Stimulated activated CD4-positive, alpha-beta T cell treated with anti-CD3 and anti-CD28 coated beads, TNF-alpha, amount 100 ng/mL, for 4 hours (primary cell): Measurements from ENCODE around the gene BBIP1.
"Not testable (repeated sequence)": the region's sequence is repeated elsewhere in the genome, so short reads cannot be mapped to it uniquely, and the experiment has no call there.

ENCODE experiments used
- DNase-seq, 3 experiments: peaks; one replicate each; pipeline ENCODE4 v3.0.0-alpha.2; 2020; ENCODE audit warnings: low read depth in 3 of 3

BBIP1 gene

DNA sequence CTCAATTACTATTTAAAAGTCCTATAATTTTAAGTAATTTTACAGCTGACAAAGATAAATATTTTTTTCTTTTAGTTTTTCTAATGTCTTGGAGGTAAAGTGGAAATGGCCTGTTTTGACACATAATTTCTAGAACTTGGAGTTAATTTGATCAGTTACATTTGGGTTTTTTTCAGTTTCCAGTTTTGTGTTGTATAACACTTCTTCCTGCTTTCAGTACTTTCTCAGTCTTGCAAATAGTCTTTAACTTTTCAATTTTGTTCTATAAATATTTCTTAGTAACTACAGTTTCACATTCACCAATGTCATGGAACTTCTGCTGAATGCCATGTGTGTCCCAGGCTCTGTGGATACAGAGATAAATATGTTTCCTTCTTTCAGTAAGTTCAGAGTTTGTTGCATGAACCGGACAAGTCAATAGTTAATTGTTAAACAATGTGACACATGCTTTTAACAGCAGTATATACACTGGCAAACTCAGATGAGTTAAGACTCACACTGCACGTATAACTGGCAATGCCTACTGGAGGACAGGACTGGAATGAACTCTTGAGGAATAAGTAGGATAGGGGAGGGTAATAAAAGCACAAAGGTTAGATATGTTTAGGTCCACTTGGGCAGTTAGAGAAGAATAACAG is 5.0 kb upstream of the BBIP1 start:
- no peak for DNase-seq

DNA sequence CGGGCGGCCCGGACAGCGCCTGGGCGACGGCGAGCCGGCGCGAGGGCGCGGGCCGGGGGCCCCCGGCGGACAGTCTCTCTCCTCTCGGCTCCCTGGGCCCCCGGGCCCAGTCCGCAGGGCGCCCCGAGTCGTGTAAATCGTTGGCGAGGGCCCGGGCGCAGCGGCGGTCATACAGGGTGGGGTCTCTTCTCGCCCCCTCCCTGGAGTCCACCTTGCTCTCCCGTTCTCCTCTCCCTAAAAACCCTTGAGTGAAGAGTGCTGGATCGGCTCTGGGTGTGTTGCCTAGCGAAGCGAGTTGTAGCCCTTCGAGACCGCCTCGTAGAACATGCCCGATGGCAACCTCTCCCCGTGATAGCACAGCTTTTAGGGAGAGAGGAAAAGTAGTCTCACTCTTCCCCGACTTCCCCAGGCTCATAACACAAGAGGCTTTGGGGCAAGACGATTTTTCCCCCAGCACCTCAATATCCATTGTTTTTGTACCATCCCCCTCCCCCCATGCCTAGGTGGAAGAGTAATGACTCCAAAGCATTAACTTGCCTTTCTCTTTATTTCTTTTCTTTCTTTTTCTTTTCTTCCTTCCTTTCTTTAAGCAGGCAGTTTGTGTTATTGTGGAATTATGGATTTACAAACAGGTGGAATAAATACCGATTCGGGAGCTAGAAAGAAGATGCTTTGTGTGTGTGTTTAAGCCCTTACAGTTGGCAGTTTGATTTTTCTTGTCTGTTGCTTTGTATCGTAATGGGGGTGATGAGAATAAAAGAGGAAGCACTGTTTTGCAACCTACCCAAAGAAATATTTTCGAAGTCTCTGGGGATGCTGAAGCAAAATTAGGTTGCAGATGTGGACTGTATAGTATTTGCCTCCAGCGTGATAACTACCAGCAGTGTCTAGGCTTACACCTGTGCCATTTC is 1.2 kb upstream of the BBIP1 start:
- peak in 2 of 3 experiments; percentile 4 to 8 for DNase-seq

GRCh38 chr10:110919349-110919931 is 460 bp upstream of the BBIP1 start, which contains the start of gene SHOC2:
Gene SHOC2, plus strand, starts transcription at chr10:110919604. Its CDS starts 44,755 bp downstream, at chr10:110964359.
- peak; percentile 89 to 98 (median 96) for DNase-seq

DNA sequence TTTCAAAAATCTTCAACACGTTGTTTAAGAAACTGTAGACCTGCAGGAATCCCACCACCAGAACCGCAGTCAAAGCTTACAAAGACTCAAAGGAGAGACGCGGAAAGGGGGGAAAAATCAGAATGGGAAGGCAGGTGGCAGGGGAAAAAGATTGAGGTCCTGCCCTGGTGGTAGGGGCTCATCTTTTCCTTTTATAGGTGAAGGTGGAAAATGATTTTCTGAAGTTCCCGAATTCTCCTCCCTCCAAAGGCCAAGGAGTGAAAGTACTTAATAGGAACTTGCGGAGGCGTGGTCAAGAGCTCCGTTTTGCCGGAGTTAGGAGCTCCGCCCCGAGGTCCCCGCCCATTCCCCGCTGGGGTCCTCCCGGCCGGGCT is 724 bp downstream of the BBIP1 start:
- DNase-seq: peak; percentile 62 to 75 (median 63)

DNA sequence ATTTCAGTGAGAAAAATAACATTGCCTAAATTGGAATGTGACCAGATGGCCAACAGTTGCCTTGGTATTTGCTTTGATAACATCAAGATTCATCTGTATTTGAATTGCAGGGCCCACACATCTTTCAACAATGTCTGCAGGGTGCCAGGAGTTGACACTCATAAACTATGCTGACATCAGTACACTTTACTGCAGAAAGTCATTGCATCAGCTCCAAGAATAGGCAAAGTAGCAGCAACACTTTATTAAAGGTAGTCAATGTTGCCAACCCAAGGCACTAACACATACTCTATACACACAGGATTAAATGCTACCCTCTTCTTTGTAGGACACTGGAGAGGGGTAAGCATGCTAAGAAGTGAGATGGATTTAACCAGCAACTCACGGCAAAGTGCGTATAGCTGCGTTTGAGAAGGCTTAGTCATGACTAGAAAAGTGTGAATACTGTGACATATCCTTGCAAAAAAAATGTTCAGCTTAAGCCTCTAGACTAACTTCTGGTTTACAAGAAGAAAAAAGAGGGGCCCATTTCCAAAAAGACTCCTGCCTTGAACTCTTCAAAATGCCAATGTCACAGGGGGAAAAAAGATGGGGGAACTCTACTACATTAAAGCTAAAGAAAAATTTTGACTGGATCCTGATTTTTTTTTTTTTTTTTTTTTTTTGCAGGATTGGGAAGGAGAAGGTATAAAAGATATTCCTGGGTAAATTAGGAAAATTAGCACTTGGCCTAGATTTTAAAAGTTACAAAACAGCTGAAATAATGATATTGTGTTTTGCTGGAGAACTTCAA is 2.2 kb downstream of the BBIP1 start:
- DNase-seq: no peak

DNA sequence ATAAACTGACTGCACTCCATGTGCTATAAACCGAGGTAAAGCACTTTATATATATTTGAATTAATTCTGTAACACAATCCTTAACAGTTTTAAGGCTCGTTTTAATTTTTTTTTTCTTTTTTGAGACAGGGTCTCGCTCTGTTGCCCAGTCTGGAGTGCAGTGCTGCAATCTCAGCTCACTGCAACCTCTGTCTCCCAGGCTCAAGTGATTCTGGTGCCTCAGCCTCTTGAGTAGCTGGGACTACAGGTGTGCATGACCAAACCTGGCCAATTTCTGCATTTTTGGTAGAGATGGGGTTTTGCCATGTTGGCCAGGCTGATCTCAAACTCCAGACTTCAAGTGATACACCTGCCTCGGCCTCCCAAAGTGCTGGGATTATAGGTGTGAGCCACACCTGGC is 3.4 kb downstream of the BBIP1 start:
- DNase-seq: not testable (repeated sequence)

- no peak for DNase-seq
Measured at GRCh38 chr10:110915035-110915434, 3.9 kb downstream of the BBIP1 start.

DNA sequence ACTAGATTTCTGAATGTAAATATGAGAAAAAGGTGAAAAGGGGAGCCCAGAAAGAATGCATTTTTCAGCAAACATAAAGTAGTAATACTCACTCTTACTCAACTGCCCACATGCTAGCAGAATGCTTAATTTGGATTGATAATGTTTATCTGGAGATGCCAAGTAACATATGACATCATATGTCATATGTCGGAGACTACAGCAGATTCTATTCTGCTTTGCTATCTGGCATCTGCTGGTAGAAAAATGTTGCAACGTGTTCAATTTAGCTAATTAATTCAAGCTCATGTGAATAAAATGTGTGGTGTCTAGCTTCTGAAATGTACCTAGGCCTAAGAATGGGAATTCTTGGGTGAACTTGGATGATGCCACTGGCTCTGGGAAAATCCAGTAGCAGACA is 4.5 kb downstream of the BBIP1 start:
- DNase-seq: no peak

GRCh38 chr10:110912374-110912773 is 6.6 kb downstream of the BBIP1 start:
- no peak for DNase-seq

GRCh38 chr10:110910138-110910537 is 8.8 kb downstream of the BBIP1 start:
- DNase-seq: no peak

- no peak for DNase-seq
Measured at GRCh38 chr10:110903280-110904278, 15.4 kb downstream of the BBIP1 start.

DNA sequence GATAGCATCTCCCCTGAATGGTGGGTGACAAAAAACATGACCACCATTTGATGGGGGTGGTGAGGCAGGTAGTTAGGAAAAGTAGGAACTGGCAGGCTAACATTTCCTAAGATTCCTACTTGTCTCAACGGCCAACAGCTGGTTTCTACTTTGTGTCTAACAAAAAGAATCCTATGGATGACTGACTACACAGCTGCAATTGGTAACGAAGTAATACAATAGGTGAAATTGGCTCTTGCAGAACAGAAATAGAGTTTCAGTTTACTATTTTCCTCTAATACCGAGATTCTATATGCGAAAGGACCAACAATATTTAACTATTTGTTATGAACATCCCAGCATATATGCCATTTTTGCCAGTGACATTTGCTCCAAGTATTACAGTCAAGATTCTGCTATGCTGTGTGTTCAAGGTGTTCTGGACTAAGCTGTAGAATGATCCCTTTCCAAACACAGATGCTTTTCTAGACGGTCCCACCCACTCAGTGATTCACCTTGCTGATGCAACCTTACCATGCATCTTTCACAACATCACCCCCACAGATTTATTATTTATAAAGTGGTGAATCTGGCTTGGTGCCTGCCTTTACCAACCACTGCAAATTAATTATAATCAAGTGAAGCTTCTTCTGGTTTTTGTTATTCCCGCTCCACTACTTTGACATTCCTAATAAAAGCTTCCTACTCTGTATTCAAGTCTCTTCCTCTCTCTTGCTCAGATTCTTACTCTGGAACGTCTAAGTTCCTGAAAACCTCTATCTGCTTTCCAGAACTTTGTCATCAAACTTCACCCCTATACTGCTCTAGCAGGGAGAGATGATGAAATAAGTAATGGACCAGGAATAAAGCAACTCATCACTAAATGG is 16.8 kb downstream of the BBIP1 start:
- DNase-seq: peak in 2 of 3 experiments; percentile 17 to 24

DNA sequence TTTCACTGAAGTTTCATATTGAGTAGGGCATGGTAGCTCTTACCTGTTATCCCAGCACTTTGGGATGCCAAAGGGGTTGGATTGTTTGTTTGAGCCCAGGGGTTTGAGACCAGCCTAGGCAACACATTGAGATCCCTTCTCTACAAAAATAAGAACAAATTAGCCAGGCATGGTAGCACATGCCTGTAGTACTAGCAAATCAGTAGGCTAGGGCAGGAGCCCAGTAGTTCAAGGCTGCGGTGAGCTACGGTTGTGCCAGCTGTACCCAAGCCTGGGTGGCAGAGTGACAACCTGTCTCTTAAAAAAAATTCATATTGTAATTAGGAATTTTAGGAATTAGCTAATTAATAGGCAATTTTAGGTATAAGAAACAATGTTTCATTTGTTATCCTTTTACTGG is 18.0 kb downstream of the BBIP1 start:
- DNase-seq: no peak

- no peak for DNase-seq
Measured at GRCh38 chr10:110898391-110898790, 20.6 kb downstream of the BBIP1 start.

DNA sequence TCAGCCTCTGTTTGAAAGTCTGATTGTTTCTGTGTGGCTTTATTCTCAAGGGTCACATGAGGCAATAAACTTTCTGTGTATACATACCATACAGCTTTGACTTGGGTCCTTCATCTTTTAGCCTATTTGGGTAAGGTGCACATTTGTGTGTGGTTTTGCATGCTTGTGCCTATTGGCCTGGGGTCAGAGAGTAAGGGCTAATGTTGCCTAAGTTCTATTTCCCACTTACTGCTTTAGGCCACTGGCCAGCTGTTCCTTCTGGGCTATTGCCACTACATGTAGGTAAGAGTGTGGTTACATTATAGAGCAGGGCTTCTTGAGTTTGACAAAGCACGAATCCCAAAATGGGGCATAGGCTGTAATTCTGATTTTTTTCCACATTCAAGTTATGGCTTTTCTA is 21.8 kb downstream of the BBIP1 start:
- DNase-seq: no peak

DNA sequence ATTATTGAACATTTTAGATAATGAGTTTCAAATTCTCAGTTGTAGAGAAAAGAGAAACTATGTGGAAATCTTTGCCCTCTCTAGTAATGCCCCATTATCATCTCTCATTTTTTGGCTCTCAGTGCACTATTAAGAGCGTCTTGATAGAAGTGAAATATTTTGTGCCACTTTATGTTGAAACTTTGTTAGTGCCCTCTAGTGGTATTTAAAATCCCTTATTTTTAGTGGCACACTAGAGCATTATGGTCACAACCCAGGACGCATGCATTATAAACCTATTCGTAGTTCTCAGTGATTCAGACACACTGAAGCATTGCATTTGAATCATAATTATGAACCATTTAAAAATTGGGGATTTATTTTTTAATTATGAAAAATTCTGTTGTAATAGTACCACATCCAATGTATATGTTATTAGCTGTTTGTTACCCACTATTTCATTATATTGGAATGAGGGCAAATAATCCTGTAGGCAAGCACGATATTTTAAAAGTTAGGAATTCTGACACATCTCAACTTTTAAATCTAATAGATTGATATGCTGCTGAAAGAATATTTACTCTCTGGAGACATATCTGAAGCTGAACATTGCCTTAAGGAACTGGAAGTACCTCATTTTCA is 25.3 kb downstream of the BBIP1 start:
- no peak for DNase-seq

GRCh38 chr10:110892602-110893288 is 26.2 kb downstream of the BBIP1 start:
- DNase-seq: no peak

DNA sequence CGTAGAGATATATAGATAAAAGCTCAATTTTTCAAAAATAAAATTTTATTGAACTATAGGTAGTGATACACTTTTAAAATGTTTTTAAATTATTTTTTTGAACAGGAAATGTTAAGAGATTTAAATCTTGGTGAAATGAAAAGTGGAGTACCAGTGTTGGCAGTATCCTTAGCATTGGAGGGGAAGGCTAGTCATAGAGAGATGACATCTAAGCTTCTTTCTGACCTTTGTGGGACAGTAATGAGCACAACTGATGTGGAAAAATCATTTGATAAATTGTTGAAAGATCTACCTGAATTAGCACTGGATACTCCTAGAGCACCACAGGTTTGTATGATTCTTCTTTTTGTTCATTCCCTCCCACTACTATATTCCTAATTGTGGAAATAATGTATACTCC is 31.4 kb downstream of the BBIP1 start:
- no peak for DNase-seq
